Measurements from ENCODE around the gene TLR5. TPM values are rescaled to one million over a fixed set of nuclear protein-coding genes. Genes with fewer than 3 reads are reported as not detected.

TLR5 gene
- total RNA-seq, 1 experiment from 2014 or later, result 1.8 TPM

DNA sequence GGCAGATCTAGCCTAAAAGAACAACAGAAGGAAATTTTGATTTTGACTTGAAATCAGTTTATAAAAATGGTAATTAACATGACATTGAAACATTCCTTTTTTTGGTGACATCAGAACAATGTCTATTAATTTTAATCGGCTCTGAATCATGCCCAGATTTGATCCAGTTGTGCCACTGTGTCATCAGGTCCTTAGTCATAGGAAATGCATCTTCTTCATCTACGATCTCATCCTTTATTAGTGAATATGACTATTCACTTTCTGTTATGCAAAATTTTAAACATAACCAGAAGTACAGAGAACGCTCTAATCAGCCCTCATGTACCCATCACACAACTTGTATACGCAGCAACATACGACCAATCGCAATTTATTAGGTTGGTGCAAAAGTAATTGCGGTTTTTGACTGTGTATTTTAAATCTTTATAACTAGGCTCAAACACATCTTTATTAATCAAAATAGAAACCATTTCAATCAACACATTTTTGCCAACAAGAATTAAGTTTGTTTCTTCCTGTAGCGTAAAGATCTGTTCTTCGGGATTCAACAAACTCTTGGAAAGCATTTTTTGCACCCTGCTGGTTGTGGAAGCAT, 40.3 kb upstream of the TLR5 start:
- POLR2A ChIA-PET, result no interaction called here
- intact Hi-C loops (cut with micrococcal nuclease; ENCODE audit: unreplicated experiment), result no loop called here
- Mint-ChIP-seq H3K4me3 (ENCODE audit: unreplicated experiment) (no peak overlapping the region), H3K27me3 (ENCODE audit: insufficient read depth, unreplicated experiment) (peaks cover 4% of the 10 kb centered on the region), H3K27ac (ENCODE audit: unreplicated experiment) (no peak overlapping the region), H3K9me3 (ENCODE audit: unreplicated experiment) (peaks cover 9% of the 10 kb centered on the region), H3K36me3 (ENCODE audit: insufficient read depth, unreplicated experiment) (no peaks in the 10 kb centered on the region), H3K4me1 (ENCODE audit: low read depth, unreplicated experiment) (peaks cover 8% of the 10 kb centered on the region)
- Histone ChIP-seq H3K9me3 (no peaks in the 10 kb centered on the region), H3K36me3 (ENCODE audit: control insufficient read depth, insufficient read depth, low read length) (no peaks in the 10 kb centered on the region), H3K4me1 (no peaks in the 10 kb centered on the region), H3K27me3 (replicated peaks; ENCODE audit: control insufficient read depth, insufficient read depth, low read length) (no peaks in the 10 kb centered on the region), H3K4me3 (ENCODE audit: low read depth, low read length) (no peak overlapping the region)
- TF ChIP-seq, protein P1, sequence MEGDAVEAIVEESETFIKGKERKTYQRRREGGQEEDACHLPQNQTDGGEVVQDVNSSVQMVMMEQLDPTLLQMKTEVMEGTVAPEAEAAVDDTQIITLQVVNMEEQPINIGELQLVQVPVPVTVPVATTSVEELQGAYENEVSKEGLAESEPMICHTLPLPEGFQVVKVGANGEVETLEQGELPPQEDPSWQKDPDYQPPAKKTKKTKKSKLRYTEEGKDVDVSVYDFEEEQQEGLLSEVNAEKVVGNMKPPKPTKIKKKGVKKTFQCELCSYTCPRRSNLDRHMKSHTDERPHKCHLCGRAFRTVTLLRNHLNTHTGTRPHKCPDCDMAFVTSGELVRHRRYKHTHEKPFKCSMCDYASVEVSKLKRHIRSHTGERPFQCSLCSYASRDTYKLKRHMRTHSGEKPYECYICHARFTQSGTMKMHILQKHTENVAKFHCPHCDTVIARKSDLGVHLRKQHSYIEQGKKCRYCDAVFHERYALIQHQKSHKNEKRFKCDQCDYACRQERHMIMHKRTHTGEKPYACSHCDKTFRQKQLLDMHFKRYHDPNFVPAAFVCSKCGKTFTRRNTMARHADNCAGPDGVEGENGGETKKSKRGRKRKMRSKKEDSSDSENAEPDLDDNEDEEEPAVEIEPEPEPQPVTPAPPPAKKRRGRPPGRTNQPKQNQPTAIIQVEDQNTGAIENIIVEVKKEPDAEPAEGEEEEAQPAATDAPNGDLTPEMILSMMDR (IDR thresholded peaks at IDR 0.05; ENCODE audit: insufficient read depth in 1 of 2, low read depth in 1 of 2, low read length in 1 of 2, severe bottlenecking in 1 of 2, unreplicated experiment in 1 of 2), result no peak
- no peak for DNase-seq
- BruUV-seq (replicated peaks), result no TSS peak
- CTCF ChIA-PET, result no interaction called here

DNA sequence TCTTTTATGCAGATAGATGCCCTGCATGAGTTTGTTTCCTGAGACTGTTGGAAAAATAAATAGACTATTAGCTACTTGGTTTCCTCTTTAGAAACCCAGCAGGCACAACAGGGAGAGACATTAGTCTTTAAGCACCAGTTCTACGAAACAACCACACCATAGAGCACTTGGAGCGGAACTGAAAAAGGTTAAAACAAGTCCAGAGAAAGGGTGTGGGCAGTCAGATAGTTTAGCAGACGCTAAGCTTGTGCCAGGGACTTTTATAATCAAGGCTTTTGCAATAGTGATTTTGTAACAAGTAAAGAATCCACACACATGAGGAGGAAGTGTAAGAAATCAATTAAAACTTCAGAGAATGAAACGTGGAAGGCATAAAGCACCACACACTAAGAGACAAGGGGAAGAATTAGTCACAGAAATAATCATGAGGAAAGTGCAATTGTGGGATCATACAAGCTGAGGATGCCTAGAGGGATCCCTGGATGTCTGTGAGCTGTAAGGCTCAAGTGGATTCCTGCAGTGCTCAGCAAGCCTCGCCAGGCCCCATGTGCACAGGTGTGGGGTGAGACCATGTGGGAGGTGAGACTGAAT, 37.8 kb upstream of the TLR5 start:
- DNase-seq, result no peak
- Histone ChIP-seq H3K4me1 (no peaks in the 10 kb centered on the region), H3K27me3 (replicated peaks; ENCODE audit: control insufficient read depth, insufficient read depth, low read length) (no peaks in the 10 kb centered on the region), H3K9me3 (no peaks in the 10 kb centered on the region), H3K4me3 (ENCODE audit: low read depth, low read length) (no peak overlapping the region), H3K36me3 (ENCODE audit: control insufficient read depth, insufficient read depth, low read length) (no peaks in the 10 kb centered on the region)
- H3K36me3 Mint-ChIP-seq (ENCODE audit: insufficient read depth, unreplicated experiment), result no peaks in the 10 kb centered on the region
- H3K27ac Mint-ChIP-seq (ENCODE audit: unreplicated experiment), result no peak overlapping the region
- intact Hi-C loops (cut with micrococcal nuclease; ENCODE audit: unreplicated experiment), result no loop called here
- ChIA-PET POLR2A (no interaction called here), CTCF (no interaction called here)
- H3K27me3 Mint-ChIP-seq (ENCODE audit: insufficient read depth, unreplicated experiment), result peaks cover 4% of the 10 kb centered on the region
- no TSS peak for BruUV-seq (replicated peaks)
- H3K4me1 Mint-ChIP-seq (ENCODE audit: low read depth, unreplicated experiment), result peaks cover 5% of the 10 kb centered on the region
- H3K4me3 Mint-ChIP-seq (ENCODE audit: unreplicated experiment), result no peak overlapping the region
- peaks cover 9% of the 10 kb centered on the region for H3K9me3 Mint-ChIP-seq (ENCODE audit: unreplicated experiment)
- TF ChIP-seq, protein P1 (IDR thresholded peaks at IDR 0.05; ENCODE audit: insufficient read depth in 1 of 2, low read depth in 1 of 2, low read length in 1 of 2, severe bottlenecking in 1 of 2, unreplicated experiment in 1 of 2), result no peak

DNA sequence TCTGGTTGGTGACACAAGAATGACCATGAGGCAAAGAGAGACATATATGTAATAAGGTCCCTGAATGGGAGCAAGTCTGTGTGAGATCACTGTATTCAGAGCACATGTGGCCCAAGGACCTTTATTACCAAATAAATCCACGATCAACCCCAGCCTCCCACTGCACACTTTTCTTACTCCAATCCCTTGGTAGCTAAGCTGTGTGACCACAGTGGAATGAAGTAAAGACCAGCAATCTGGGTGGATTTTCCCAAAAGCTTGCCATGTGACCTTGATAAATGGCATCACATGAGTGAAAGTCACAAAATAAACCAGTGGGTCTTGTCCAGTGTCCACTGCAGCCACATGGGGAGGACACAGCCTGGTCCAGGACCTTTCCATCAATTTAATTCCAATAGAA, 36.7 kb upstream of the TLR5 start:
- H3K9me3 ChIP-seq, result no peaks in the 10 kb centered on the region
- BruUV-seq (replicated peaks), result no TSS peak
- DNase-seq, result no peak
- H3K36me3 Mint-ChIP-seq (ENCODE audit: insufficient read depth, unreplicated experiment), result no peaks in the 10 kb centered on the region
- H3K4me3 Mint-ChIP-seq (ENCODE audit: unreplicated experiment), result no peak overlapping the region
- H3K36me3 ChIP-seq (ENCODE audit: control insufficient read depth, insufficient read depth, low read length), result no peaks in the 10 kb centered on the region
- peaks cover 4% of the 10 kb centered on the region for H3K27me3 Mint-ChIP-seq (ENCODE audit: insufficient read depth, unreplicated experiment)
- CTCF ChIA-PET, result no interaction called here
- no peaks in the 10 kb centered on the region for H3K27me3 ChIP-seq (replicated peaks; ENCODE audit: control insufficient read depth, insufficient read depth, low read length)
- no peak overlapping the region for H3K27ac Mint-ChIP-seq (ENCODE audit: unreplicated experiment)
- H3K9me3 Mint-ChIP-seq (ENCODE audit: unreplicated experiment), result peaks cover 9% of the 10 kb centered on the region
- H3K4me1 Mint-ChIP-seq (ENCODE audit: low read depth, unreplicated experiment), result peaks cover 5% of the 10 kb centered on the region
- intact Hi-C loops (cut with micrococcal nuclease; ENCODE audit: unreplicated experiment), result loop anchor here (5.0 kb wide), 1 partner anchor 183 kb away; the partner anchor contains the start of gene SUSD4
- POLR2A ChIA-PET, result no interaction called here
- TF ChIP-seq, protein P1 (IDR thresholded peaks at IDR 0.05; ENCODE audit: insufficient read depth in 1 of 2, low read depth in 1 of 2, low read length in 1 of 2, severe bottlenecking in 1 of 2, unreplicated experiment in 1 of 2), result no peak
- no peak overlapping the region for H3K4me3 ChIP-seq (ENCODE audit: low read depth, low read length)
- peaks cover 5% of the 10 kb centered on the region for H3K4me1 ChIP-seq
